EH (cell line): ENCODE results near the gene ANKRD55.
"Not testable (repeated sequence)": the region's sequence is repeated elsewhere in the genome, so short reads cannot be mapped to it uniquely, and the experiment has no call there.

ENCODE experiments used
- DNase-seq: peaks from one replicate; pipeline ENCODE4 v3.0.0-alpha.2; 2015; ENCODE audit warnings: low read depth

ANKRD55 gene

GRCh38 chr5:56253126-56253525, 20.0 kb upstream of the ANKRD55 start:
- no peak for DNase-seq

GRCh38 chr5:56251918-56252553, 18.9 kb upstream of the ANKRD55 start:
- no peak for DNase-seq

- no peak for DNase-seq
Observed at GRCh38 chr5:56251440-56251839, 18.3 kb upstream of the ANKRD55 start.

GRCh38 chr5:56250011-56250410, 16.9 kb upstream of the ANKRD55 start:
- no peak for DNase-seq

- DNase-seq, result not testable (repeated sequence)
Observed at GRCh38 chr5:56249085-56249484, 16.0 kb upstream of the ANKRD55 start.

- DNase-seq, result peak; percentile 88
Observed at GRCh38 chr5:56247592-56247991, 14.5 kb upstream of the ANKRD55 start.

- no peak for DNase-seq
Observed at GRCh38 chr5:56246769-56247168, 13.6 kb upstream of the ANKRD55 start.

- DNase-seq, result no peak
Observed at GRCh38 chr5:56245481-56245880, 12.4 kb upstream of the ANKRD55 start.

- peak; percentile 32 for DNase-seq
Observed at GRCh38 chr5:56244627-56245026, 11.5 kb upstream of the ANKRD55 start.

- DNase-seq, result not testable (repeated sequence)
Observed at GRCh38 chr5:56242271-56242670, 9.1 kb upstream of the ANKRD55 start.

- DNase-seq, result no peak
Observed at GRCh38 chr5:56232538-56232937, 592 bp downstream of the ANKRD55 start.

GRCh38 chr5:56230576-56230975, 2.6 kb downstream of the ANKRD55 start:
- DNase-seq, result no peak

- no peak for DNase-seq
Observed at GRCh38 chr5:56229111-56229510, 4.0 kb downstream of the ANKRD55 start.

GRCh38 chr5:56228631-56229030, 4.5 kb downstream of the ANKRD55 start:
- no peak for DNase-seq

GRCh38 chr5:56227691-56228090, 5.4 kb downstream of the ANKRD55 start:
- DNase-seq, result no peak

- DNase-seq, result not testable (repeated sequence)
Observed at GRCh38 chr5:56223298-56223697, 9.8 kb downstream of the ANKRD55 start.

GRCh38 chr5:56221601-56222000, 11.5 kb downstream of the ANKRD55 start:
- DNase-seq, result not testable (repeated sequence)

GRCh38 chr5:56215019-56215830, 17.9 kb downstream of the ANKRD55 start:
- no peak for DNase-seq

GRCh38 chr5:56213886-56214535, 19.1 kb downstream of the ANKRD55 start:
- DNase-seq, result peak; percentile 37

- no peak for DNase-seq
Observed at GRCh38 chr5:56212130-56212879, 20.8 kb downstream of the ANKRD55 start.

- peak; percentile 96 for DNase-seq
Observed at GRCh38 chr5:56211298-56211865, 21.7 kb downstream of the ANKRD55 start.

GRCh38 chr5:56208681-56209080, 24.4 kb downstream of the ANKRD55 start:
- DNase-seq, result no peak
